ENCODE results near the gene SPANXD. TPM values are rescaled to one million over a fixed set of nuclear protein-coding genes. Genes with fewer than 3 reads are reported as not detected.

The SPANXD gene
- total RNA-seq, 1 experiment from 2014 or later, result not detected

- DNase-seq (ENCODE audit: unreplicated experiment), result peak; percentile 65
- Mint-ChIP-seq H3K4me1 (ENCODE audit: insufficient read depth, unreplicated experiment) (peaks cover 11% of the 10 kb centered on the region), H3K36me3 (ENCODE audit: insufficient read depth, unreplicated experiment) (no peaks in the 10 kb centered on the region), H3K9me3 (ENCODE audit: unreplicated experiment) (peaks cover 13% of the 10 kb centered on the region), H3K27ac (ENCODE audit: low read depth, unreplicated experiment) (no peak overlapping the region), H3K4me3 (ENCODE audit: unreplicated experiment) (no peak overlapping the region), H3K27me3 (ENCODE audit: insufficient read depth, unreplicated experiment) (no peaks in the 10 kb centered on the region)
- TF ChIP-seq, protein P1, sequence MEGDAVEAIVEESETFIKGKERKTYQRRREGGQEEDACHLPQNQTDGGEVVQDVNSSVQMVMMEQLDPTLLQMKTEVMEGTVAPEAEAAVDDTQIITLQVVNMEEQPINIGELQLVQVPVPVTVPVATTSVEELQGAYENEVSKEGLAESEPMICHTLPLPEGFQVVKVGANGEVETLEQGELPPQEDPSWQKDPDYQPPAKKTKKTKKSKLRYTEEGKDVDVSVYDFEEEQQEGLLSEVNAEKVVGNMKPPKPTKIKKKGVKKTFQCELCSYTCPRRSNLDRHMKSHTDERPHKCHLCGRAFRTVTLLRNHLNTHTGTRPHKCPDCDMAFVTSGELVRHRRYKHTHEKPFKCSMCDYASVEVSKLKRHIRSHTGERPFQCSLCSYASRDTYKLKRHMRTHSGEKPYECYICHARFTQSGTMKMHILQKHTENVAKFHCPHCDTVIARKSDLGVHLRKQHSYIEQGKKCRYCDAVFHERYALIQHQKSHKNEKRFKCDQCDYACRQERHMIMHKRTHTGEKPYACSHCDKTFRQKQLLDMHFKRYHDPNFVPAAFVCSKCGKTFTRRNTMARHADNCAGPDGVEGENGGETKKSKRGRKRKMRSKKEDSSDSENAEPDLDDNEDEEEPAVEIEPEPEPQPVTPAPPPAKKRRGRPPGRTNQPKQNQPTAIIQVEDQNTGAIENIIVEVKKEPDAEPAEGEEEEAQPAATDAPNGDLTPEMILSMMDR (IDR thresholded peaks at IDR 0.05; ENCODE audit: unreplicated experiment), result no peak
- POLR2A ChIA-PET, result no interaction called here
- no TSS peak for BruUV-seq (replicated peaks)
- intact Hi-C loops (cut with micrococcal nuclease), result no loop called here
- CTCF ChIA-PET, result no interaction called here
Observed at GRCh38 chrX:141652286-141652685, 46.3 kb downstream of the SPANXD start.

Other genes with a start within 250 kb of the SPANXD start
- not detected in 2 replicates for gene SPANXA1, start 114.0 kb downstream of the SPANXD start, total RNA-seq (2022)
- gene SPANXA2, start 109.0 kb downstream of the SPANXD start, total RNA-seq (2022), result not detected in 2 replicates
- gene MAGEC3, start 139.6 kb upstream of the SPANXD start, total RNA-seq (2022), result not detected in 2 replicates
- not detected in 2 replicates for gene MAGEC1, start 205.2 kb upstream of the SPANXD start, total RNA-seq (2022)

Measured in MCF 10A (cell line).